Endothelial cell of umbilical vein (primary cell): ENCODE results near the gene CTNNB1. TPM values are rescaled to one million over a fixed set of nuclear protein-coding genes. Genes with fewer than 3 reads are reported as not detected.

ENCODE experiments used
- BruUV-seq: library from RNA; stranded (reverse); fragments of 400-500 nt; replicated peaks from 2 replicates; lab custom pipeline; 2021; lab: Mats Ljungman, UMichigan
- CTCF ChIA-PET: fragments of 300-600, 350-600 bp; sonication (Branson Sonifier 250); formaldehyde crosslinking; loops from one replicate; lab custom pipeline; 2021; ENCODE audit warnings: antibody characterized with exemption, inconsistent platforms; lab: Charles Lee
- POLR2A ChIA-PET: fragments of 300-600, 350-600 bp; sonication (Branson Sonifier 250); formaldehyde crosslinking; loops from one replicate; lab custom pipeline; 2021; ENCODE audit warnings: antibody characterized with exemption, inconsistent platforms; lab: Charles Lee
- DNase-seq: peaks from one replicate; pipeline ENCODE4 v3.0.0-alpha.2; 2011; ENCODE audit warnings: low read depth, low spot score
- FAIRE-seq: peaks from 2 replicates; lab custom pipeline; 2011; peaks lifted over from hg19 to GRCh38; lab: Jason Lieb, UNC
- H2AFZ ChIP-seq: 2 replicates; pipeline ENCODE4 v1.6.0; 2012; ENCODE audit warnings: low read depth, low read length, control low read depth, inconsistent platforms
- H3K27ac ChIP-seq: 2 replicates; pipeline ENCODE4 v1.5.1; 2011; ENCODE audit warnings: low read depth, mild to moderate bottlenecking, control low read depth, low read length, moderate library complexity; ENCODE audit not compliant: insufficient read depth
- H3K27me3 ChIP-seq, 2 experiments: 2 replicates each; pipeline versions ENCODE4 v1.6.0 to v1.6.1; 2011; ENCODE audit warnings: low read length in 2 of 2, mixed read lengths in 1 of 2; ENCODE audit not compliant: control insufficient read depth in 2 of 2, insufficient read depth in 2 of 2
- H3K36me3 ChIP-seq, 2 experiments: 2 replicates in 1 of 2; 3 replicates in 1 of 2; pipeline ENCODE4 v1.5.1; 2011; ENCODE audit warnings: low read length in 2 of 2, mild to moderate bottlenecking in 1 of 2, moderate library complexity in 1 of 2; ENCODE audit not compliant: control insufficient read depth in 2 of 2, insufficient read depth in 2 of 2; ENCODE audit errors: extremely low read depth in 1 of 2
- H3K4me1 ChIP-seq: 3 replicates; pipeline ENCODE4 v1.5.1; 2011; ENCODE audit warnings: mild to moderate bottlenecking, low read length; ENCODE audit not compliant: control insufficient read depth, insufficient read depth; ENCODE audit errors: extremely low read depth
- H3K4me2 ChIP-seq: 2 replicates; pipeline ENCODE4 v1.6.1; 2011; ENCODE audit warnings: low read length, control low read depth, mixed read lengths; ENCODE audit not compliant: insufficient read depth
- H3K4me3 ChIP-seq, 3 experiments: fragments of 200-600 bp in 1 of 3; sonication (generic), shearing (Covaris generic) in 1 of 3; replicated peaks in 1 of 3; 2 replicates each; pipeline ENCODE4 v1.5.1; 2011 to 2016; ENCODE audit warnings: control low read depth in 3 of 3, low read length in 3 of 3, mild to moderate bottlenecking in 2 of 3, inconsistent platforms in 1 of 3, low read depth in 1 of 3, moderate library complexity in 1 of 3; ENCODE audit not compliant: insufficient read depth in 1 of 3
- H3K79me2 ChIP-seq: 2 replicates; pipeline ENCODE4 v1.6.0; 2012; ENCODE audit warnings: low read length, inconsistent platforms; ENCODE audit not compliant: control insufficient read depth, insufficient read depth
- H3K9ac ChIP-seq: replicated peaks from 2 replicates; pipeline ENCODE3; 2011; ENCODE audit warnings: low read length, control low read depth; ENCODE audit not compliant: insufficient read depth; ENCODE audit errors: extremely low read depth
- H3K9me1 ChIP-seq: replicated peaks from 3 replicates; pipeline ENCODE4 v1.6.0; 2011; ENCODE audit warnings: mild to moderate bottlenecking, low read length; ENCODE audit not compliant: control insufficient read depth, insufficient read depth; ENCODE audit errors: extremely low read depth
- H3K9me3 ChIP-seq: replicated peaks from 2 replicates; pipeline ENCODE4 v1.5.1; 2012; ENCODE audit warnings: low read length, inconsistent platforms; ENCODE audit not compliant: control insufficient read depth, insufficient read depth
- H4K20me1 ChIP-seq: replicated peaks from 2 replicates; pipeline ENCODE3; 2011; ENCODE audit warnings: mild to moderate bottlenecking, low read length; ENCODE audit not compliant: control insufficient read depth, insufficient read depth; ENCODE audit errors: extremely low read depth
- CTCF ChIP-seq, 2 donors: IDR thresholded peaks; 1 replicate in 1 of 2; 2 replicates in 1 of 2; pipeline ENCODE4 v1.5.1; 2011; ENCODE audit warnings: low read length in 2 of 2, mild to moderate bottlenecking in 2 of 2, moderate library complexity in 2 of 2, control low read depth in 1 of 2, inconsistent platforms in 1 of 2, low read depth in 1 of 2; ENCODE audit not compliant: insufficient read depth in 1 of 2; ENCODE audit errors: extremely low read depth in 1 of 2
- EZH2 ChIP-seq: IDR thresholded peaks from 2 replicates; pipeline ENCODE4 v1.6.1; 2012; ENCODE audit warnings: borderline replicate concordance, low read depth, mild to moderate bottlenecking, moderate library complexity, low read length, inconsistent platforms; ENCODE audit not compliant: severe bottlenecking
- GATA2 ChIP-seq: IDR thresholded peaks from 2 replicates; pipeline ENCODE4 v1.7.0; 2011; ENCODE audit warnings: low read depth, mild to moderate bottlenecking, moderate library complexity, mixed read lengths, low read length; ENCODE audit not compliant: insufficient read length, insufficient read depth
- JUN ChIP-seq: IDR thresholded peaks from 2 replicates; pipeline ENCODE4 v1.6.1; 2011; ENCODE audit warnings: borderline replicate concordance, low read depth; ENCODE audit not compliant: insufficient read length, insufficient read depth
- dilution Hi-C: fragments of 300-500 bp; cut with MboI; formaldehyde crosslinking; loops from one replicate; pipeline ENCODE4 v1.15.0; 2019; ENCODE audit warnings: low sequenced_read_pairs; ENCODE audit not compliant: extremely low pct_ligation_motif_present
- intact Hi-C: fragments of 100-400 bp; cut with micrococcal nuclease; formaldehyde crosslinking; loops from one replicate; pipeline ENCODE4 v1.10.0; 2022
- polyA plus RNA-seq, 4 experiments: library from polyadenylated mRNA; depleted of rRNA in 3 of 4; stranded (reverse) in 3 of 4; unstranded in 1 of 4; fragments of >200 nt; gene quantifications; 2 replicates each; pipeline versions ENCODE4 v1.2.1 to v1.2.3, GENCODE V29; 2011 to 2012; ENCODE audit warnings: missing spikeins in 1 of 4
- total RNA-seq: library from RNA; stranded (reverse); gene quantifications from 2 replicates; pipeline ENCODE4 v1.2.3, GENCODE V29; 2021

Gene CTNNB1
- total and polyA plus RNA-seq, 2 donors (not counting 3 experiments of a cell fraction or from before 2014, with no cell fraction given): 513 to 906 TPM

GRCh38 chr3:41237907-41238306 lies 38.6 kb downstream of the CTNNB1 start:
- intact Hi-C loops: loop anchor here (5.0 kb wide), 1 partner anchor 656 kb away; no protein-coding TSS in a partner anchor
- Histone ChIP-seq H3K36me3 (peaks cover 45% of the 10 kb centered on the region in 2 experiments), H3K4me2 (no peak overlapping the region), H3K4me3 (no peak overlapping the region), H3K27me3 (no peaks in the 10 kb centered on the region), H2AFZ (no peak overlapping the region), H3K9me3 (no peaks in the 10 kb centered on the region), H3K79me2 (no peaks in the 10 kb centered on the region), H4K20me1 (peaks cover 4% of the 10 kb centered on the region), H3K9me1 (no peaks in the 10 kb centered on the region), H3K9ac (no peak overlapping the region), H3K4me1 (no peaks in the 10 kb centered on the region), H3K27ac (no peak overlapping the region)
- DNase-seq (no peak), FAIRE-seq (no peak)
- POLR2A ChIA-PET: no interaction called here
- CTCF ChIA-PET: no interaction called here
- dilution Hi-C loops: no loop called here
- no TSS peak for BruUV-seq
- TF ChIP-seq JUN (no peak), CTCF (IDR thresholded peaks at IDR 0.05; ENCODE audit: extremely low read depth in 1 of 2, insufficient read depth in 1 of 2, low read depth in 1 of 2, low read length in 2 of 2) (no peak), GATA2 (no peak)

DNA sequence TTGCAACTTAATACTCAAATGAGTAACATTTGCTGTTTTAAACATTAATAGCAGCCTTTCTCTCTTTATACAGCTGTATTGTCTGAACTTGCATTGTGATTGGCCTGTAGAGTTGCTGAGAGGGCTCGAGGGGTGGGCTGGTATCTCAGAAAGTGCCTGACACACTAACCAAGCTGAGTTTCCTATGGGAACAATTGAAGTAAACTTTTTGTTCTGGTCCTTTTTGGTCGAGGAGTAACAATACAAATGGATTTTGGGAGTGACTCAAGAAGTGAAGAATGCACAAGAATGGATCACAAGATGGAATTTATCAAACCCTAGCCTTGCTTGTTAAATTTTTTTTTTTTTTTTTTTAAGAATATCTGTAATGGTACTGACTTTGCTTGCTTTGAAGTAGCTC lies 40.3 kb downstream of the CTNNB1 start:
- intact Hi-C loops: loop anchor here (5.0 kb wide), 1 partner anchor 657 kb away; no protein-coding TSS in a partner anchor
- BruUV-seq: TSS peak; percentile 78
- POLR2A ChIA-PET: no interaction called here

More for the DNA sequence above, 40.3 kb downstream of the CTNNB1 start:
- H3K4me2 ChIP-seq: no peak overlapping the region
- peaks cover 4% of the 10 kb centered on the region for H4K20me1 ChIP-seq
- peak; percentile 52 for FAIRE-seq
- no peaks in the 10 kb centered on the region for H3K27me3 ChIP-seq
- no peak overlapping the region for H2AFZ ChIP-seq
- no peak for DNase-seq
- H3K9me1 ChIP-seq: no peaks in the 10 kb centered on the region
- no peaks in the 10 kb centered on the region for H3K4me1 ChIP-seq
- dilution Hi-C loops: no loop called here
- H3K36me3 ChIP-seq: peaks cover 33 to 34% of the 10 kb centered on the region in 2 experiments
- H3K27ac ChIP-seq: no peak overlapping the region
- no peak for TF ChIP-seq EZH2
- no peak for TF ChIP-seq GATA2
- no peak overlapping the region for H3K4me3 ChIP-seq
- no peak overlapping the region for H3K9ac ChIP-seq
- no peaks in the 10 kb centered on the region for H3K79me2 ChIP-seq
- H3K9me3 ChIP-seq: no peaks in the 10 kb centered on the region
- CTCF ChIA-PET: interaction anchor here (0.9 to 2.1 kb wide), 2 partner anchors 15 to 24 kb away, joined by 5 read pairs; no protein-coding TSS in a partner anchor
